K562 (cell line): ENCODE data around the gene ECI2. TPM values are rescaled to one million over a fixed set of nuclear protein-coding genes. Genes with fewer than 3 reads are reported as not detected.

ENCODE experiments used
- ARID1B ChIP-seq: fragments of 450-650 bp; IDR thresholded peaks from 2 replicates; pipeline ENCODE4 v1.6.1; 2016; ENCODE audit warnings: antibody characterized with exemption, mild to moderate bottlenecking, inconsistent platforms
- BCOR ChIP-seq: fragments of 450-650 bp; IDR thresholded peaks from 2 replicates; pipeline ENCODE4 v1.6.1; 2016
- CBFA2T2 ChIP-seq: fragments of 450-650 bp; conservative IDR thresholded peaks from 2 replicates; pipeline ENCODE4 v1.6.1; 2017; ENCODE audit warnings: mild to moderate bottlenecking
- CBFA2T3 ChIP-seq: fragments of 450-650 bp; IDR thresholded peaks from 2 replicates; pipeline ENCODE4 v1.6.1; 2017
- CBX5 ChIP-seq: IDR thresholded peaks from 2 replicates; pipeline ENCODE4 v1.6.1; 2014; ENCODE audit warnings: low read depth, borderline replicate concordance
- CC2D1A ChIP-seq: fragments of 450-650 bp; IDR thresholded peaks from 2 replicates; pipeline ENCODE4 v1.6.1; 2017; ENCODE audit warnings: mild to moderate bottlenecking
- HDAC1 ChIP-seq, 2 experiments: fragments of 450-650 bp; IDR thresholded peaks; 2 replicates each; pipeline ENCODE4 v1.6.1; 2016 to 2017; ENCODE audit warnings: inconsistent platforms in 1 of 2, mild to moderate bottlenecking in 1 of 2, moderate library complexity in 1 of 2
- HDAC2 ChIP-seq: fragments of 450-650 bp; IDR thresholded peaks from 2 replicates; pipeline ENCODE4 v1.6.1; 2016; ENCODE audit warnings: mild to moderate bottlenecking
- KDM1A ChIP-seq, 2 experiments: fragments of 450-650 bp; IDR thresholded peaks; 2 replicates each; pipeline ENCODE4 v1.6.1; 2016; ENCODE audit warnings: mild to moderate bottlenecking in 2 of 2
- KHSRP ChIP-seq: fragments of 450-650 bp; IDR thresholded peaks from 2 replicates; pipeline ENCODE4 v1.6.1; 2017
- KLF16 ChIP-seq: IDR thresholded peaks from 2 replicates; pipeline ENCODE4 v1.6.1; 2016; ENCODE audit warnings: antibody characterized with exemption
- MNT ChIP-seq, 2 experiments: fragments of 450-650 bp; conservative IDR thresholded peaks; 2 replicates each; pipeline ENCODE4 v1.6.1; 2017; ENCODE audit warnings: mild to moderate bottlenecking in 2 of 2, moderate library complexity in 2 of 2
- NCOR1 ChIP-seq: fragments of 450-650 bp; IDR thresholded peaks from 2 replicates; pipeline ENCODE4 v1.6.1; 2016; ENCODE audit warnings: mild to moderate bottlenecking, moderate library complexity
- RBFOX2 ChIP-seq: fragments of 200-400 bp; formaldehyde crosslinking; IDR thresholded peaks from 2 replicates; pipeline ENCODE4 v1.6.1; 2017; ENCODE audit warnings: low read depth, mild to moderate bottlenecking, low read length, moderate library complexity
- SMAD4 ChIP-seq: fragments of 250-450 bp; sonication (Bioruptor Pico); conservative IDR thresholded peaks from 2 replicates; pipeline ENCODE4 v1.8.0; 2021; ENCODE audit warnings: inconsistent platforms, mild to moderate bottlenecking, moderate library complexity
- SOX6 ChIP-seq: fragments of 450-650 bp; IDR thresholded peaks from 2 replicates; pipeline ENCODE4 v1.6.1; 2014; ENCODE audit warnings: mild to moderate bottlenecking
- STAT5B ChIP-seq: fragments of 250-450 bp; sonication (Bioruptor Pico); IDR thresholded peaks from 2 replicates; pipeline ENCODE4 v1.8.0; 2021; ENCODE audit warnings: mild to moderate bottlenecking, inconsistent platforms
- TCF3 ChIP-seq: sonication (generic); formaldehyde crosslinking; IDR thresholded peaks from 2 replicates; pipeline ENCODE4 v1.4.0; 2020; ENCODE audit warnings: mild to moderate bottlenecking, missing genetic modification reagents
- TEAD4 ChIP-seq, 2 experiments: sonication (generic) in 1 of 2; formaldehyde crosslinking in 1 of 2; IDR thresholded peaks; 2 replicates each; pipeline versions ENCODE4 v1.6.1 to v1.8.0; 2012 to 2022; ENCODE audit warnings: borderline replicate concordance in 1 of 2, inconsistent platforms in 1 of 2, low read length in 1 of 2, mild to moderate bottlenecking in 1 of 2, missing genetic modification reagents in 1 of 2
- ZNF224 ChIP-seq: sonication (generic); formaldehyde crosslinking; IDR thresholded peaks from 2 replicates; pipeline ENCODE4 v1.8.0; 2022; ENCODE audit warnings: mild to moderate bottlenecking, missing genetic modification reagents
- ZNF263 ChIP-seq: sonication (generic); formaldehyde crosslinking; IDR thresholded peaks from 2 replicates; pipeline ENCODE4 v1.8.0; 2022; ENCODE audit warnings: mild to moderate bottlenecking, missing genetic modification reagents, borderline replicate concordance
- ZNF347 ChIP-seq: fragments of 450-650 bp; formaldehyde crosslinking; IDR thresholded peaks from 2 replicates; pipeline ENCODE4 v1.4.0; 2020; ENCODE audit warnings: low read depth, mild to moderate bottlenecking, moderate library complexity
- polyA plus RNA-seq, 8 experiments: library from polyadenylated mRNA; depleted of rRNA in 4 of 8; stranded (reverse) in 5 of 8; unstranded in 3 of 8; fragments of >200 nt; fragmentation: Nextera tagmentation in 2 of 8; fragmentation: Illumina TruSeq in 1 of 8; extraction: Ambion mirVana in 2 of 8; extraction: Trizol in 1 of 8; gene quantifications; 2 replicates each; pipeline versions ENCODE4 v1.2.1 to v1.2.3, GENCODE V29; 2011 to 2014; ENCODE audit warnings: inconsistent platforms in 1 of 8, missing spikeins in 1 of 8
- total RNA-seq, 7 experiments: library from RNA; depleted of rRNA in 6 of 7; stranded (reverse); fragments of >200 nt in 6 of 7; fragmentation: Illumina TruSeq in 2 of 7; extraction: Trizol in 2 of 7; gene quantifications; 2 replicates each; pipeline versions ENCODE4 v1.2.1 to v1.2.3, GENCODE V29; 2011 to 2021; ENCODE audit warnings: low replicate concordance in 1 of 7
- TF ChIP-seq, protein P1 (sequence below): fragments of 200-800 bp; sonication (Bioruptor generic); IDR thresholded peaks from 2 replicates; pipeline ENCODE4 v1.6.1; 2016; ENCODE audit warnings: missing genetic modification characterization, missing compliant biosample characterization
- TF ChIP-seq, protein P2 (sequence below): fragments of 450-650 bp; IDR thresholded peaks from 2 replicates; pipeline ENCODE4 v1.6.1; 2017; ENCODE audit warnings: antibody characterized with exemption

The ECI2 gene
- total and polyA plus RNA-seq, 9 of the 15 experiments (the other 6 are each of a cell fraction or from before 2014, with no cell fraction given): 80.7 to 377 (median 142) TPM

- TF ChIP-seq, protein P1, sequence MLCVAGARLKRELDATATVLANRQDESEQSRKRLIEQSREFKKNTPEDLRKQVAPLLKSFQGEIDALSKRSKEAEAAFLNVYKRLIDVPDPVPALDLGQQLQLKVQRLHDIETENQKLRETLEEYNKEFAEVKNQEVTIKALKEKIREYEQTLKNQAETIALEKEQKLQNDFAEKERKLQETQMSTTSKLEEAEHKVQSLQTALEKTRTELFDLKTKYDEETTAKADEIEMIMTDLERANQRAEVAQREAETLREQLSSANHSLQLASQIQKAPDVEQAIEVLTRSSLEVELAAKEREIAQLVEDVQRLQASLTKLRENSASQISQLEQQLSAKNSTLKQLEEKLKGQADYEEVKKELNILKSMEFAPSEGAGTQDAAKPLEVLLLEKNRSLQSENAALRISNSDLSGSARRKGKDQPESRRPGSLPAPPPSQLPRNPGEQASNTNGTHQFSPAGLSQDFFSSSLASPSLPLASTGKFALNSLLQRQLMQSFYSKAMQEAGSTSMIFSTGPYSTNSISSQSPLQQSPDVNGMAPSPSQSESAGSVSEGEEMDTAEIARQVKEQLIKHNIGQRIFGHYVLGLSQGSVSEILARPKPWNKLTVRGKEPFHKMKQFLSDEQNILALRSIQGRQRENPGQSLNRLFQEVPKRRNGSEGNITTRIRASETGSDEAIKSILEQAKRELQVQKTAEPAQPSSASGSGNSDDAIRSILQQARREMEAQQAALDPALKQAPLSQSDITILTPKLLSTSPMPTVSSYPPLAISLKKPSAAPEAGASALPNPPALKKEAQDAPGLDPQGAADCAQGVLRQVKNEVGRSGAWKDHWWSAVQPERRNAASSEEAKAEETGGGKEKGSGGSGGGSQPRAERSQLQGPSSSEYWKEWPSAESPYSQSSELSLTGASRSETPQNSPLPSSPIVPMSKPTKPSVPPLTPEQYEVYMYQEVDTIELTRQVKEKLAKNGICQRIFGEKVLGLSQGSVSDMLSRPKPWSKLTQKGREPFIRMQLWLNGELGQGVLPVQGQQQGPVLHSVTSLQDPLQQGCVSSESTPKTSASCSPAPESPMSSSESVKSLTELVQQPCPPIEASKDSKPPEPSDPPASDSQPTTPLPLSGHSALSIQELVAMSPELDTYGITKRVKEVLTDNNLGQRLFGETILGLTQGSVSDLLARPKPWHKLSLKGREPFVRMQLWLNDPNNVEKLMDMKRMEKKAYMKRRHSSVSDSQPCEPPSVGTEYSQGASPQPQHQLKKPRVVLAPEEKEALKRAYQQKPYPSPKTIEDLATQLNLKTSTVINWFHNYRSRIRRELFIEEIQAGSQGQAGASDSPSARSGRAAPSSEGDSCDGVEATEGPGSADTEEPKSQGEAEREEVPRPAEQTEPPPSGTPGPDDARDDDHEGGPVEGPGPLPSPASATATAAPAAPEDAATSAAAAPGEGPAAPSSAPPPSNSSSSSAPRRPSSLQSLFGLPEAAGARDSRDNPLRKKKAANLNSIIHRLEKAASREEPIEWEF (CRISPR knock-in tag): no peak
- TF ChIP-seq CBX5: no peak
- TF ChIP-seq, protein P2, sequence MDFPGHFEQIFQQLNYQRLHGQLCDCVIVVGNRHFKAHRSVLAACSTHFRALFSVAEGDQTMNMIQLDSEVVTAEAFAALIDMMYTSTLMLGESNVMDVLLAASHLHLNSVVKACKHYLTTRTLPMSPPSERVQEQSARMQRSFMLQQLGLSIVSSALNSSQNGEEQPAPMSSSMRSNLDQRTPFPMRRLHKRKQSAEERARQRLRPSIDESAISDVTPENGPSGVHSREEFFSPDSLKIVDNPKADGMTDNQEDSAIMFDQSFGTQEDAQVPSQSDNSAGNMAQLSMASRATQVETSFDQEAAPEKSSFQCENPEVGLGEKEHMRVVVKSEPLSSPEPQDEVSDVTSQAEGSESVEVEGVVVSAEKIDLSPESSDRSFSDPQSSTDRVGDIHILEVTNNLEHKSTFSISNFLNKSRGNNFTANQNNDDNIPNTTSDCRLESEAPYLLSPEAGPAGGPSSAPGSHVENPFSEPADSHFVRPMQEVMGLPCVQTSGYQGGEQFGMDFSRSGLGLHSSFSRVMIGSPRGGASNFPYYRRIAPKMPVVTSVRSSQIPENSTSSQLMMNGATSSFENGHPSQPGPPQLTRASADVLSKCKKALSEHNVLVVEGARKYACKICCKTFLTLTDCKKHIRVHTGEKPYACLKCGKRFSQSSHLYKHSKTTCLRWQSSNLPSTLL: no peak
- 0 out of 2 replicates have a peak, but pooled peaks have one; percentile 20 for TF ChIP-seq BCOR
- 0 out of 2 replicates have a peak, but pooled peaks have one; percentile 21 for TF ChIP-seq KLF16
- no peak for TF ChIP-seq ZNF347 (CRISPR knock-in tag)
- peak; percentile 73 for TF ChIP-seq ARID1B
- 0 out of 4 replicates have a peak, but pooled peaks of 1 of the 2 experiments have one; percentile 49 for TF ChIP-seq HDAC1 (IDR thresholded peaks at IDR 0.05)
- 0 out of 2 replicates have a peak, but pooled peaks have one; percentile 26 for TF ChIP-seq SMAD4 (CRISPR knock-in tag)
- TF ChIP-seq TEAD4 (IDR thresholded peaks at IDR 0.05; ENCODE audit: low read length): peak; percentile 76
- TF ChIP-seq TEAD4 (CRISPR knock-in tag; IDR thresholded peaks at IDR 0.05; ENCODE audit: borderline replicate concordance): no peak
- TF ChIP-seq CC2D1A: peak; percentile 60; the same call in 1 of the 2 replicates
- peak; percentile 73 for TF ChIP-seq TCF3
- 0 out of 2 replicates have a peak, but pooled peaks have one; percentile 62 for TF ChIP-seq HDAC2
- TF ChIP-seq CBFA2T3: peak; percentile 90
- no peak for TF ChIP-seq ZNF224
- peak; percentile 68 for TF ChIP-seq NCOR1
- TF ChIP-seq RBFOX2: no peak
- no peak for TF ChIP-seq ZNF263
- TF ChIP-seq MNT (conservative IDR thresholded peaks at IDR 0.05): 0 out of 4 replicates have a peak, but pooled peaks of 1 of the 2 experiments have one; percentile 20
- no peak for TF ChIP-seq KHSRP
- TF ChIP-seq CBFA2T2: peak; percentile 74
- peak; percentile 44 for TF ChIP-seq SOX6
- TF ChIP-seq STAT5B (CRISPR knock-in tag): no peak
- TF ChIP-seq KDM1A (IDR thresholded peaks at IDR 0.05): peak; percentile 77 to 83
Observed at GRCh38 chr6:4100655-4101054, 34.7 kb downstream of the ECI2 start (continued).
